ENCODE results near the gene ABCB6. TPM values are rescaled to one million over a fixed set of nuclear protein-coding genes. Genes with fewer than 3 reads are reported as not detected.
"Not testable (repeated sequence)": the region's sequence is repeated elsewhere in the genome, so short reads cannot be mapped to it uniquely, and the experiment has no call there.

ABCB6 gene
- polyA plus RNA-seq (2013, experiment 1 of 2; ENCODE audit: insufficient read length): 33.1 TPM
- polyA plus RNA-seq (2013, experiment 2 of 2; ENCODE audit: insufficient read length): 19.5 TPM

DNA sequence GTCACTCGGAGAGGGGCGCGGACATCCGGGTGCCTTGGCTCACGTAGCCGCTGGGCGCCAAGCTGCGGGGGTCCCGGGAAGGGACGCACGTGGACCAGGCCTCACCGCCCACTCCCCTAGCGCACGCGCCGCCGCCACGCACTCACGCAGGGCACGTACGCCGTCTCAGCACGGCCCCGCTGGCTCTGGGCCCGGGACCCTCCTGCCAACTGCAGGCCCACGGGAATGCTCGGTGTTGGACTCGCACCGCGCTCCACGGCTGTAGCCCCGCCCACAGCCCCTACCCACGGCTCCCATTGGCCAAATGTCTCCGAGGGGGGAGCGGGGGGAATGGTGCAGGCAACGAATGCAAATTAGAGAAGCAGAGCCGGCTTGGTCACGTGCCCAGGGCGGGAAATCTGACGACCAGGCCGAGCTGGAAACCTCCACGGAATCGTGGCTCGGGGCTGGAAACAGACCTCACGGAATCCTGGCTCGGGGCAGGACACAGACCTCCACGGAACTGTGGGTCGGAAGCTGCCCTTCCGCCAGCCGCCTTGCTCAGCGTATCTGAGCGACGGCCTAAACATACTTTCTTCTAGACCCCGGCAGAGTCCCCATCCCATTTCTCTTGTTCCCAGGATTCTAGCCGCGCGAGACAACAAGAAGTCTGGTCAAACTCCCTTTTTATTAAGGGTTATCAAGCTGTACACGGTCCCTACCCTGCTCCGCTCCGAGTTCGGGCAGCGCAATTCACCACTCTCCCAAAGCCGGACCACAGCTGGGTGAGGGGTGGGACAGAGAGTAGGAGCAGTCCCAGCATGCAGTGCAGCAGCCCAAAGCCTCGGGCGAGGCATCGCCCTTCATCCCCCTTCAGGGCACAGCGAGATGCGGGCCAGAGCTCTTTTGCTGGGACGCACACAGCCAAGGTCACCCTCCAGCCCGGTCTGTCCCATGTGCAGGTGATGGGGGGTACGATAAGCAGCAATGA lies at the start of gene ABCB6:
TSS of gene ABCB6 (minus strand) at position 227 of the 970 bp plus-strand sequence. CDS start 285 bp downstream, outside the sequence.
- DNase-seq: peak; percentile 95

DNA sequence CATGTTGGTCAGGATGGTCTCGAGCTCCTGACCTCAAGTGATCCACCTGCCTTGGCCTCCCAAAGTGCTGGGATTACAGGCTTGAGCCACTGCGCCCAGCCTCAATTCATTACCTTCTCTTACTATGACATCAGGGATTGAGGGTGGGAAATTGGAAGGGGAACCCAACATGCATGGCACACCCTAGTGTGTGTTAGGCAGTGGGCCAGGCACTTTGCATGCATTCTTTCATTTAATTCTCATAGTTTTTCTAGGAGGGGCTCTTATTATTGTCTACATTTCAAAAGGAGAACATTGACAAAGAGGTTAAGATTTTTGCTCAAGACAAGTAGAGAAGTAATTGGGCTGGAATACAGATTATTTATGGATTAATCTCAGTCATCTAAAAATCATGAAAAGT lies 49.5 kb upstream of the ABCB6 start:
- DNase-seq: no peak

- no peak for DNase-seq
Observed at GRCh38 chr2:219266886-219267285, 48.1 kb upstream of the ABCB6 start.

- no peak for DNase-seq
Observed at GRCh38 chr2:219266232-219266631, 47.5 kb upstream of the ABCB6 start.

DNA sequence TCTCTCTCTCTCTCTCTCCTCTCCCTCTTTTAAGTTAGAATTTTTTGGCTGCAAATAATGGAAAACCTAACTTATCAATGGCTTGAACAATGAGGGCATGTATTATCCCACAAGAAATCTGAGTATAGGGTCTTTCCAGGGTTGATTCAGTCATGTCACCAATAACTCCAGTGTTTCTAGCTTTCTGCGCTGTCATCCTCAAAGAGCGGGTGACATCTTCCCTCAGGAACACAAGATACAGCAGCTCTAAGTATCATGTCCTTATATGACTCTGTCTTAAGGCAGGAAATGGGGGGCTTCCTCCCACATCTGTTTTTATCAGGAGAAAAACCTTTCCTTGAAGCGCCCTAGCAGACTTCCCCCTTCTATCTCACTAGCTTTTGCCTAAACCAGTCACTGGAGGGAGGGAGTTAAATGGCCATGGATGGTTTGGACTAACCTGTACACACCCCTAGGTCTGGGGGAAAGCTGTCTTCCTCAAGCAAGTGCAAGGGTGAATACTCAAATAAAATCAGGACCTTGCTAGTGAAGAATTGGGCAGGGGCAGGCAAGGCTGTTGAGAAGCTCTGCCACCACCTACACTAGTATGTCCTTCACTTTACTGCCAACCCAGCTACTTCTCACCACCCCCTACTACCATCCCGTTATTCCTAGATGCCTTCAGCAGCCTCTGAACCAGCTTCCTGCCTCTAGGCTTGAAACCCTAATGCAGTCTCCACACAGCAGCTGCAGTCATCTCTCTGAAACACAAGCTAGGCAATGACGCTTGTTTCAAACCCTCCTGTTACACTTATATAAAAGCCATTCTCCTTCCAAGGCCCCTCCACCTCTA lies 42.5 kb upstream of the ABCB6 start:
- DNase-seq: no peak

DNA sequence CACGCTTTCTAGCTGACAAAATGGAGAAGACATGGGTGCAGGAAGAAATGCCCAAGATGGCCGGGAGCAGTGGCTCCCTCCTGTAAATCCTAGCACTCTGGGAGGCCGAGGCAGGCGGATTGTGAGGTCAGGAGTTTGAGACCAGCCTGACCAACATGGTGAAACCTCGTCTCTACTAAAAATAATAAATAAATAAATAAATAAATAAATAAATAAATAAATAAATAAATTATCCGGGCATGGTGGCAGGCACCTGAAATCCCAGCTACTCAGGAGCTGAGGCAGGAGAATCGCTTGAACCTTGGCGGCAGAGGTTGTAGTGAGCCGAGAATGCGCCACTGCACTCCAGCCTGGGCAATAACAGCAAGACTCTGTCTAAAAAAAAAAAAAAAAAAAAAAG lies 40.2 kb upstream of the ABCB6 start:
- not testable (repeated sequence) for DNase-seq

- DNase-seq: no peak
Observed at GRCh38 chr2:219254590-219255201, 35.9 kb upstream of the ABCB6 start.

GRCh38 chr2:219253753-219254589 lies 35.2 kb upstream of the ABCB6 start, which contains the start of gene TUBA4A:
TSS of gene TUBA4A (minus strand) at chr2:219253918. CDS start at chr2:219253858, 60 bp downstream.
- DNase-seq: peak; percentile 59

- DNase-seq: peak; percentile 7
Observed at GRCh38 chr2:219252900-219253752, 34.4 kb upstream of the ABCB6 start, which contains the start of gene TUBA4B. TSS of gene TUBA4B (plus strand) at chr2:219253243. CDS start at chr2:219253408, 165 bp downstream.

- DNase-seq: no peak
Observed at GRCh38 chr2:219252570-219252899, 33.8 kb upstream of the ABCB6 start.

DNA sequence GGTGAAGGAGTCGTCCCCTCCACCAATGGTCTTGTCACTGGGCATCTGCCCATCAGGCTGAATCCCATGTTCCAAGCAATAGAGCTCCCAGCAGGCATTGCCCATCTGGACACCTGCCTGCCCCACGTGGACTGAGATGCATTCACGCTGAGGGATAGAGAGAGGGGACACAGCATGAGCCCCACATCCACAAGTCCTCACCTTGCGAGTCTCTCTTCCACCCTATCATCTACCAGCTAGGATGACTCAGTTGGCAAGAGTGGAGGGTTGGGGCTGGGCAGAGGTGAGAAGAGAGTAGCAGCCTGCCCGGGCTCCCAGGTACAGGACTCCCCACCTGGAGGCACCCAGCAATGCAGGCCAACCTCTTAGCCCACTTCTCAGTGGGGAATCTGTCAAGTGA lies 33.3 kb upstream of the ABCB6 start:
- DNase-seq: no peak

DNA sequence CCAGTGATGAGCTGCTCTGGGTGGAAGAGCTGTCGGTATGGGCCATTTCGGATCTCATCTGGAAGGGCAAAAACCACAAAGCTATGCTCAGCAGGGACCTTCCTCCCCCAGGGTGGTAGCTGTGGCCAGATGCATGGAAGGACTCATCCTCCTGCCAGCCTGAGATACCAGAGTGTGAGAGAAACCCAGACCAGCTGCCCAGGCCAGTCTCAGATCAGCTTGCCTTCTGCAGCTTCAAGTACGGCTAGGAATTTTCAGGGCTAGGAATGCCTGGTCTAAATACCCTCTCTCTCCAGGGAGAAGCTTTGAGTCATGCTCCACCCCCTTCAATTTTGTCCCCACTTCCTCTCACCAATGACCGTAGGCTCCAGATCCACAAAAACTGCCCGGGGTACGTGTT lies 32.9 kb upstream of the ABCB6 start:
- peak; percentile 72 for DNase-seq

- DNase-seq: no peak
Observed at GRCh38 chr2:219250049-219250781, 31.5 kb upstream of the ABCB6 start.

DNA sequence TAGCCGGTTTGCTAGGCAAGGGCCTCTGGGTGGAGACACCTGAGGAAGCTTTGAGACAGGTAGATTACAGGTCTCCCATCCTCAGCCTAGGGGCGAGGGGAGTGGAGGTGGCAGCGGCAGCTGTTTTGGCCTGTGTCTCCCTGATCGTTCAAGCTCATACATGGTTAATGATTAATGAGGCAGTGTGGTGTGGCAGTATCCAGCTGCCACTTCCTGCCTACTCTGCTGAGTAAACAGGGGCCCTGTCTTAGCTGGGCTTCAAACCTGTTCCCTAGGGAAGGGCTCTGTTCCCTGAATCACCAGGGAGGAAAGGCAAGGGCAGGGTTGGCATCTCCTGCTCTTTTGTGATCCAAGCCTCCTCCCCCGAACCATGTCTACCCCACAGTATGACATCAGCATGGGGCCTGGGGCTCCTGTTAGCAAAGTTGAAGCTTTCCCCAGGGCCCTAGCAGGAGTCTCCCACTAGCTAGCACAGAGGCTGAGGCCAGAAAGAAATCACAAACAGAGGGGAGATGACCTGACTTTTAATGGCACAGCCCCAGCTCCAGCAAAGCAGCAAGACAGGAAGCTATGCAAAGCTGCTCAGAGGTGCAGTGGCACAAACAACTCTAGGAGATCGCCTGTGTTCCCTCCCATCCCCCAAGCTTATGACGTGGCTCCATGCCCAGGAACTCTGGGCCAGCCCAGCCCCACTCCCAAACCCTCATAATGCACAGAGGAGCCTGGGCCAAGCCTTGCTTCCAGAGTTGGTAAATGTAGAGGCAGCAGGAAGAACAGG lies 30.6 kb upstream of the ABCB6 start:
- DNase-seq: peak; percentile 86

- no peak for DNase-seq
Observed at GRCh38 chr2:219248845-219249202, 30.1 kb upstream of the ABCB6 start.

GRCh38 chr2:219247678-219248642 lies 29.2 kb upstream of the ABCB6 start:
- DNase-seq: no peak

GRCh38 chr2:219246559-219246958 lies 27.8 kb upstream of the ABCB6 start:
- no peak for DNase-seq

GRCh38 chr2:219245899-219246230 lies 27.1 kb upstream of the ABCB6 start:
- no peak for DNase-seq

Measured in fibroblast of skin of back (primary cell).